OCI-LY1 (cell line): ENCODE results near the gene RBX1.
A peak's percentile ranks its signal among the peaks of the same experiment; 100 is the strongest.

Experiments used
- H2AFZ ChIP-seq: fragments of 200-600 bp; sonication (generic), shearing (Covaris generic); 2 replicates; pipeline ENCODE4 v1.6.0; 2014; ENCODE audit warnings: antibody characterized with exemption, mild to moderate bottlenecking, low read length
- H3F3A ChIP-seq: fragments of 200-600 bp; sonication (generic), shearing (Covaris generic); 2 replicates; pipeline ENCODE4 v1.6.0; 2014; ENCODE audit warnings: mild to moderate bottlenecking, antibody characterized with exemption, low read length, moderate library complexity; ENCODE audit not compliant: insufficient read depth
- H3K27ac ChIP-seq: fragments of 200-600 bp; sonication (generic); 2 replicates; pipeline ENCODE4 v1.5.1; 2014; ENCODE audit warnings: low read length, mixed run types, mild to moderate bottlenecking, low read depth; ENCODE audit not compliant: poor library complexity, severe bottlenecking
- H3K27me3 ChIP-seq: fragments of 200-600 bp; sonication (generic); 2 replicates; pipeline ENCODE4 v1.6.0; 2014; ENCODE audit warnings: antibody characterized with exemption, mild to moderate bottlenecking, low read length, moderate library complexity; ENCODE audit not compliant: insufficient read depth
- H3K36me3 ChIP-seq: fragments of 200-600 bp; sonication (generic); 2 replicates; pipeline ENCODE4 v1.6.1; 2014; ENCODE audit warnings: mild to moderate bottlenecking, antibody characterized with exemption, low read length, moderate library complexity, mixed read lengths; ENCODE audit not compliant: insufficient read depth
- H3K4me1 ChIP-seq: fragments of 200-600 bp; sonication (generic); 2 replicates; pipeline ENCODE4 v1.5.1; 2014; ENCODE audit warnings: mild to moderate bottlenecking, low read length, moderate library complexity; ENCODE audit not compliant: insufficient read depth, severe bottlenecking
- H3K4me2 ChIP-seq: fragments of 200-600 bp; sonication (generic), shearing (Covaris generic); 2 replicates; pipeline ENCODE4 v1.6.1; 2014; ENCODE audit warnings: low read length
- H3K4me3 ChIP-seq: fragments of 200-600 bp; sonication (generic); 2 replicates; pipeline ENCODE4 v1.5.1; 2014; ENCODE audit warnings: low read length, low read depth, mild to moderate bottlenecking, mixed read lengths; ENCODE audit not compliant: poor library complexity, severe bottlenecking
- H3K79me2 ChIP-seq: fragments of 200-600 bp; shearing (Covaris generic); 2 replicates; pipeline ENCODE4 v1.6.1; 2016; ENCODE audit warnings: mixed run types, low read length, mixed read lengths; ENCODE audit not compliant: insufficient read depth
- H3K9ac ChIP-seq: fragments of 200-600 bp; sonication (generic), shearing (Covaris generic); 2 replicates; pipeline ENCODE4 v1.6.1; 2014; ENCODE audit warnings: mild to moderate bottlenecking, low read length, mixed read lengths
- H3K9me2 ChIP-seq: fragments of 200-600 bp; sonication (generic), shearing (Covaris generic); 2 replicates; pipeline ENCODE4 v1.6.1; 2014; ENCODE audit warnings: low read depth, mild to moderate bottlenecking, low read length, mixed read lengths
- H3K9me3 ChIP-seq: fragments of 200-600 bp; shearing (Covaris generic); 2 replicates; pipeline ENCODE4 v1.6.1; 2014; ENCODE audit warnings: low read length, mixed read lengths
- H4K20me1 ChIP-seq: fragments of 200-600 bp; sonication (generic), shearing (Covaris generic); 2 replicates; pipeline ENCODE4 v1.6.0; 2016; ENCODE audit warnings: mild to moderate bottlenecking, low read length; ENCODE audit not compliant: insufficient read depth
- CTCF ChIP-seq: fragments of 200-600 bp; sonication (generic), shearing (Covaris generic); IDR thresholded peaks from 2 replicates; pipeline ENCODE4 v1.5.1; 2017; ENCODE audit warnings: mild to moderate bottlenecking, antibody characterized with exemption, low read length, moderate library complexity, mixed read lengths
- EZH2 ChIP-seq: fragments of 200-600 bp; sonication (generic), shearing (Covaris generic); IDR thresholded peaks from 2 replicates; pipeline ENCODE4 v1.8.0; 2017; ENCODE audit warnings: borderline replicate concordance, mixed run types, mild to moderate bottlenecking, antibody characterized with exemption, low read length, moderate library complexity, mixed read lengths

The RBX1 gene

GRCh38 chr22:40950962-40951794, at the start of gene RBX1:
TSS of gene RBX1 (plus strand) at chr22:40951378. CDS start at chr22:40951399, 21 bp downstream.
- H3K27ac ChIP-seq, result peak within 1 kb of the TSS; percentile 71
- H2AFZ ChIP-seq, result no peak within 1 kb of the TSS
- peak within 1 kb of the TSS; percentile 94 for H3K9ac ChIP-seq
- TF ChIP-seq CTCF (no peak), EZH2 (no peak)
- no peaks in the 10 kb centered on the region for H3K9me3 ChIP-seq
- H3K79me2 ChIP-seq, result peaks cover 38% of the 10 kb centered on the region
- no peaks in the 10 kb centered on the region for H3F3A ChIP-seq
- no peaks in the 10 kb centered on the region for H3K27me3 ChIP-seq
- peak within 1 kb of the TSS; percentile 82 for H3K4me3 ChIP-seq
- no peaks in the 10 kb centered on the region for H3K9me2 ChIP-seq
- peak within 1 kb of the TSS; percentile 82 for H3K4me2 ChIP-seq
- H4K20me1 ChIP-seq, result no peaks in the 10 kb centered on the region
- H3K4me1 ChIP-seq, result peaks cover 23% of the 10 kb centered on the region
- H3K36me3 ChIP-seq, result peaks cover 31% of the 10 kb centered on the region

GRCh38 chr22:40904101-40904500, 47.1 kb upstream of the RBX1 start:
- H3K4me3 ChIP-seq, result no peak overlapping the region
- peaks cover 2% of the 10 kb centered on the region for H3K4me1 ChIP-seq
- H3K4me2 ChIP-seq, result no peak overlapping the region
- no peaks in the 10 kb centered on the region for H3K9me3 ChIP-seq
- no peak overlapping the region for H3K9ac ChIP-seq
- TF ChIP-seq EZH2 (no peak), CTCF (no peak)
- H3K27ac ChIP-seq, result no peak overlapping the region
- no peaks in the 10 kb centered on the region for H3K79me2 ChIP-seq
- no peaks in the 10 kb centered on the region for H3K9me2 ChIP-seq
- no peak overlapping the region for H2AFZ ChIP-seq
- H3K27me3 ChIP-seq, result no peaks in the 10 kb centered on the region
- no peaks in the 10 kb centered on the region for H3F3A ChIP-seq
- no peaks in the 10 kb centered on the region for H4K20me1 ChIP-seq
- peaks cover 9% of the 10 kb centered on the region; the same call in 1 of the 2 replicates for H3K36me3 ChIP-seq

GRCh38 chr22:40908895-40909294, 42.3 kb upstream of the RBX1 start:
- H3K27ac ChIP-seq, result no peak overlapping the region

More at GRCh38 chr22:40908895-40909294, 42.3 kb upstream of the RBX1 start:
- TF ChIP-seq EZH2 (no peak), CTCF (no peak)
- Histone ChIP-seq H3K9me3 (no peaks in the 10 kb centered on the region), H3K4me2 (no peak overlapping the region), H4K20me1 (no peaks in the 10 kb centered on the region), H2AFZ (no peak overlapping the region), H3K36me3 (peaks cover 18% of the 10 kb centered on the region; the same call in 1 of the 2 replicates), H3F3A (no peaks in the 10 kb centered on the region), H3K79me2 (no peaks in the 10 kb centered on the region), H3K4me1 (no peaks in the 10 kb centered on the region), H3K9ac (no peak overlapping the region), H3K4me3 (no peak overlapping the region), H3K9me2 (no peaks in the 10 kb centered on the region), H3K27me3 (no peaks in the 10 kb centered on the region)
